ENCODE measurements around the gene ELAVL4.
A peak's percentile ranks its signal among the peaks of the same experiment; 100 is the strongest.

The ELAVL4 gene

GRCh38 chr1:50108497-50109059 is at the start of gene ELAVL4:
ELAVL4 (plus strand) TSS chr1:50108920; CDS start chr1:50109190, 270 bp downstream.
- TF ChIP-seq CTCF (IDR thresholded peaks at IDR 0.05; ENCODE audit: low read depth, low read length): no peak
- DNase-seq (ENCODE audit: low read depth in 2 of 2): no peak
- H3K4me3 ChIP-seq (replicated peaks in 1 of 2; ENCODE audit: low read depth in 2 of 2, low read length in 2 of 2): no peak within 1 kb of the TSS

- TF ChIP-seq CTCF (IDR thresholded peaks at IDR 0.05; ENCODE audit: low read depth, low read length): no peak
- no peak overlapping the region for H3K4me3 ChIP-seq (replicated peaks in 1 of 2; ENCODE audit: low read depth in 2 of 2, low read length in 2 of 2)
- DNase-seq (ENCODE audit: low read depth in 2 of 2): no peak
Observed at GRCh38 chr1:50060279-50060678, 48.4 kb upstream of the ELAVL4 start.

- H3K4me3 ChIP-seq (replicated peaks in 1 of 2; ENCODE audit: low read depth in 2 of 2, low read length in 2 of 2): no peak overlapping the region
- no peak for DNase-seq (ENCODE audit: low read depth in 2 of 2)
Observed at GRCh38 chr1:50066806-50067205, 41.9 kb upstream of the ELAVL4 start.

GRCh38 chr1:50074931-50075330 is 33.8 kb upstream of the ELAVL4 start:
- DNase-seq (ENCODE audit: low read depth in 2 of 2): no peak
- TF ChIP-seq CTCF (IDR thresholded peaks at IDR 0.05; ENCODE audit: low read depth, low read length): no peak
- H3K4me3 ChIP-seq (replicated peaks in 1 of 2; ENCODE audit: low read depth in 2 of 2, low read length in 2 of 2): no peak overlapping the region

More at GRCh38 chr1:50066806-50067205, 41.9 kb upstream of the ELAVL4 start:
- TF ChIP-seq CTCF (IDR thresholded peaks at IDR 0.05; ENCODE audit: low read depth, low read length): no peak

GRCh38 chr1:50077273-50077672 is 31.4 kb upstream of the ELAVL4 start:
- no peak for DNase-seq (ENCODE audit: low read depth in 2 of 2)
- no peak for TF ChIP-seq CTCF (IDR thresholded peaks at IDR 0.05; ENCODE audit: low read depth, low read length)

GRCh38 chr1:50080904-50081586 is 27.7 kb upstream of the ELAVL4 start:
- no peak for TF ChIP-seq CTCF (IDR thresholded peaks at IDR 0.05; ENCODE audit: low read depth, low read length)
- H3K4me3 ChIP-seq (replicated peaks in 1 of 2; ENCODE audit: low read depth in 2 of 2, low read length in 2 of 2): no peak overlapping the region
- DNase-seq (ENCODE audit: low read depth in 2 of 2): peak in 1 of 2 donors; percentile 1

More at GRCh38 chr1:50077273-50077672, 31.4 kb upstream of the ELAVL4 start:
- no peak overlapping the region for H3K4me3 ChIP-seq (replicated peaks in 1 of 2; ENCODE audit: low read depth in 2 of 2, low read length in 2 of 2)

All from cardiac fibroblast (primary cell).